Sciatic nerve (tissue), 2 donors: Measurements from ENCODE around the gene NEURL1. TPM values are rescaled to one million over a fixed set of nuclear protein-coding genes. Genes with fewer than 3 reads are reported as not detected.
"Not testable (repeated sequence)": the region's sequence is repeated elsewhere in the genome, so short reads cannot be mapped to it uniquely, and the experiment has no call there.

ENCODE experiments used
- ATAC-seq: fragments of 200-7000 bp; cut with Tn5 transposase; one replicate; pipeline ENCODE4 v1.9.1; 2020; ENCODE audit warnings: mild to moderate bottlenecking, moderate library complexity
- DNase-seq: peaks from one replicate; pipeline ENCODE4 v3.0.0-alpha.2; 2020; ENCODE audit warnings: low spot score
- intact Hi-C: fragments of 100-400 bp; cut with DNase I; formaldehyde crosslinking; loops from one replicate; pipeline ENCODE4 v1.14.2; 2022
- total RNA-seq: library from RNA; stranded (reverse); fragmentation: NEBNext Ultra II Directional; extraction: Animal tissue kit (Norgen Biotek cat#: 25700); gene quantifications from one replicate; pipeline ENCODE4 v1.2.1, GENCODE V29; 2021
- donor health status: DM: no; HTN: no; CAD: no.
- donor health status: DM: no; HTN: no; CAD: no.

NEURL1 gene
- total RNA-seq, 1 donor from 2014 or later: 0.36 TPM

DNA sequence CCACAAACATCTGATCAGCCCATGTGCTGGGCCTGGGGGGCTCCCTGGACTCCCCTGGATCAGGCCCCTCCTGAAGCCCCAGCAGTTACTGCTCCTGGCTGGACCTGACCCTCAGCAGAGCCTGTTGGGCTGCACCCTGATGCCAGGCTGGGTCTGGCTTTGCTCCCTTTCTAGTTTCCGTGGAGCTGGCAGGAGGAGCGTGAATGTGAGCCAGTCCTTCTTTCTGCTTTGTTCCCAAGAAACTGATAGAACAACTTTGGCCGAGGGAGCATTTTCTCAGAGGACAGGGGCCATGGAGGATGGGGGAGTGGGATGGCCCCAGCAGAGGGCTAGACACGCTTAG lies 128.2 kb downstream of the NEURL1 start:
- ATAC-seq (no peak), DNase-seq (no peak)
- intact Hi-C loops: no loop called here

DNA sequence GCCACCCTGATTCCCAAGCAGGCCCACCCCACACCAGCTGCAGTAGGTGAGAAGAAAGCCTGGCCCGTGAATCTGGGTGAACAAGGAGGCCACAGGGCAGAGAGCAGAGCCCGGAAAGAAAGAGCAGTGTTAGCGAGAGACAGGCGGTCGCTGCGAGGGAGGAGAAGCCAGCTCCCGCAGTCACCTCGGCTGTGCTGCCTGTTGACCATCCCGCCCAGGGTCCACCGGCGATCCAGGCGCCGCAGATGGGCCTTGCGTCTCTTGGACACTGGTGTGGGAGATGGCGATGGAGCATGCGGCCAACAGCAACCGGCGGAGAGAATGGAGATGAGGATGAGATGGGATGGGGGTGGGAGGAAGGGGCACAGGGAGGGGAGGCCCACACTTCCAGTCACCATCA lies 128.8 kb downstream of the NEURL1 start:
- DNase-seq (no peak), ATAC-seq (no peak)
- intact Hi-C loops: no loop called here

DNA sequence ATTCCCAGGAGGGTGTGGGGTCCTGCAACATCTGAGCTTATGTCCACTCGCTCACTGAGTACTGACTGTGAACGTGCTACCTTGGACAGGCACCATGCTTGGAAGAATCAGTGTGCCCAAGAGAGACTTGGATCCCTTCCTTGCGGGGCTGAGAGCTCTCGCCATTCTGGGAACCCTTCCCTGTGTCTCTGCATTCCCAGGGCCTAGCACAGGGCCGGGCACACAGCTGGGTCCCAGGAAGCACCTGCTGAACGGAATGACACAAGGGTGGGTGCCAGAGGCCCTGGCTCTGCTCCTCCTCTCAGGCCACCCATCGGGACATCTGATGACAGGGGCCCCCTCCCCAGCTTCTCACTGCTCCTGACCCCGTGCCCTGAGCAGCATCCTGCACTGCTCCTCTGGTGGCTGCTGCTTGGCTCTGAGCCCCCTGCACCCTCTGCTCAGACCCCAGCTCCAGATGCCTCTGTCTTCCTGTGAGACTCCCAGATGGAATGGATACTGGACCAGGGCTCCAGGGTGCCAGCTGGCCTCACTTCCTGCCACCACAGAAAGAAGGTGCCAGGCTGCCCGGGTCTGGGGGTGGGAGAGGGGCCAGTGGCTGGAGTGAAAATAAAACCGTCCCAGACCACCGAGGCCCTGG lies 129.6 kb downstream of the NEURL1 start:
- intact Hi-C loops: no loop called here
- no peak for DNase-seq

DNA sequence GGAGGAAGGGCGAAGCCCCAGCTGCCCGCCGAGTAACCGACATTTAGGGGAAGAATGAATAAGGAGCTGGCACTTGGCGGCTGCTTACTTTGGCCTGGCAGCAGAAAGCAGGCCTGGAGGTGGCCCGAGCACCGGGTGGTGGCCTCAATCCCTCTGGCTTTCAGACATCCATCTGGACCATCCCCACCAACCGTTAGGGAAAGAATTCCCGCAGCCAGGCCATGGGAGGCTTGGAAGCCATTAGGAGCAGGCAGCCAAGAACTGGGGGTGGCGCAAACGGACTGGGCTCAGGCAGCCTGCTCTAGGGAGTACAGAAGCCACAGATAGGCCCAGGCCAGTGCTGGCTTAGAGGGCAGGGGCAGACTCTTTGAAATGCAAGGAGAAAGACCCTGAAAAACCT lies 132.7 kb downstream of the NEURL1 start:
- DNase-seq (no peak), ATAC-seq (no peak)
- intact Hi-C loops: no loop called here

More for the DNA sequence above, 129.6 kb downstream of the NEURL1 start:
- ATAC-seq: no peak

DNA sequence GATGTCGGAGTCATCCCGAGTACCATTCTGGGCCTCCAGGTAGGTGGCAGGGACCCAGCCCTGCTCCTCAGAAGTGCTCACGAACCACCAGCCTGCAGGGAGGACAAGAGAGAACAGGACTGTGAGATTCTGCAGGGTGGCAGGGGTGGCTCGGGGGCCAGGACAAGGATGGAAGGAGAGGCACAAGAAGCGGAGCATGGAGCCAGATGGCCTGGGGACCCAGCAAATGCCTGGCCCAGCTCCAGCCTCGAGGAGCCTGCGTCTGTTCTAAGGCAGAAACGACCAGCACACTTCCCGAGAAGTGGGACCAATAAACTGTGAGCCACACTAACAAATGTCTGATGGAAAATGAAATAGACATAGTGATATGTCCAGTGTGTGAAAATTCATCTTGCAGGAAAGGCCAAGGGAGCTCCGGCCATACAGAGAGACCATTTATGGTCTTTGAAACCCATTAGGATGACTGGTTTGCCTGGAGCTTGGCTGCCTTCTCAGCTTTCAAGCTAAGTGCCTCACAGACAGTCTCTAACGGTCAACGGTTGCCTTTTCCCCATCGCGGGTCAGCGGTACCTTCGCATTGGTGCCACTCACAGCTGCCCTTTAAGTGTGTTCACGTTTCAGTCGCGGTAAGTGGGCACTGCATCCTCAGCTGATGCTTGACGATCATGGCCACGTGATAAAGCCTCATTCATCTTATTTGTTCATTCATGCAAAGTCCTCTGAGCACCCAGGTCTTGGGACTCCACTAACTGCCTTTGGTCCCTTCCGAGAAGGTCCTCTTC lies 133.8 kb downstream of the NEURL1 start:
- DNase-seq (no peak), ATAC-seq (no peak)
- intact Hi-C loops: no loop called here

DNA sequence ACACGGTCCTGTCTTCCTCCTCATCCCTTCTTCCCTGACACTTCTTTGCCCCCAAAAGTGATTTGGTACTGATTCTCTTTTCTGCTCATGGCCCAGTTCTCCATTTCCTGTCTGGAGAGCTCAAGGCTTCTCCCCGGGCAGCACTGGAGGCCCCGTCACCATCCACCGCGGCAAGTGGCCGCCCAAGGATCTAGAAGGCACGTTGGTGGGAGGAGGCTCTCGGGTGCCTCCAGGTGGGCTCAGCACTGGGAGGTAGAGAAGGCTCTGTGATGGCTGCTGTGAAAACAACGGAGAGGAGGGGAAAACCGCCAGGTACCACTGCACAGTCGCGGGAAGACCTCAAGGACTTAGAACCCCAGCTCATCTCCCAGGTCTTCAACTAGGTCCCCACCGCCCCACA lies 134.4 kb downstream of the NEURL1 start:
- no peak for DNase-seq
- intact Hi-C loops: no loop called here
- no peak for ATAC-seq

DNA sequence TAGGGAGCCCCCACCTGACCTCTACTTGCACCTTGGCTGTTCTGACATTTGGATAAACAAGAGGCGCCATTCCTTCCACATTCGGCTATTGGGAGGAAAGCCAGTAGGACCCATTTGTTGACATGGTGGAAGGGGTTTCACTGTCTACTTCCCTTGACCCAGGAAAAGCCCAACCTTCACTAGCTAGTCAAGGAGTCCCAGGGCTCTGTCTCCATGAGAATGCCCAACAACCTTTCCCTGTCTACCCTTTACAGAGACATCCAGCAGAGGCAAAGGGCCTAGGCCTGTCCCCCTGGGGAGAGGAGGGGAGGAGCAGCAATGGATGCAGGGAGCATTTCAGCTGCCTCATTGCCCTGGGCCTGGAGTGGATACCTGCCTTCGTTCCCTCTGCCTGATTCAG lies 136.1 kb downstream of the NEURL1 start:
- ATAC-seq (no peak), DNase-seq (no peak)
- intact Hi-C loops: no loop called here

DNA sequence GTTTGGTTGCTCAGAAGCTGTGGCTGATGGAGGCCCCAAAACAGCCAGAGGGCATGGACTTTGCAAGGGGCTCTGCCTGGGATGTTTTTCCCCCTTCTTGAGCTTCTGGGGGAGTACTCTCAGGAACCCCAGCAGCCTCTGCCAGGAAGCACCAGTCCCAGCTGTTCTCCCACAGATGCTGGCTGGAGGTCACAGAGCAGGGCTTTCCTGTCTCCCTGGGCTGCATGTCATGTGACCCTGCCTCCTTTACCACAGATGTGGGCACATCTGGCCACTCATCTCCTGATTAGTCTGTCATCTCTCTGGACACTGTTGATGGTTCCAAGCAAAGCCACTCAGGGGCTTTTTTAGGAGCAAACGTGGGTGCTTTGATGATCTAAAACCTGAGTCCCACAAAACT lies 136.7 kb downstream of the NEURL1 start:
- intact Hi-C loops: no loop called here
- DNase-seq (no peak), ATAC-seq (no peak)

DNA sequence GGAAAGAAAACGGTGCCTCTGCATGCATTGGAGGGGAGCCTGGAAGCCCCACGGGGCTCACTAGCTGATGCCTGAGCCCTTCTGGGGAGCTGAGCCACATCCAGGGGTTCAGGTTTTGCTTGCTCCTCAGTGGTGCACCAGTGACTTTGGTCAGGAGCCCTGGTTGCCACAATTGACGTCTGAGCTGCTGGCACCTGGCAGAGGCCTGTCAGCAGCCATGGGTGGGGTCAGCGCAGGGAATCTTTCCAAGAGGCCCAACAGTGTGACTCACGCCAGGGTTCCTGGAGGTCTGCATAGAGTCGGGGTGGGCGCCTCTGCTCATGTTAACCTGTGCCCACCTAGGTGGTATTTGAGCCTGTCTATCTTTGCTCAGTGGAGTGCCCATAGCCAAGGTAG lies 138.7 kb downstream of the NEURL1 start:
- ATAC-seq: no peak
- intact Hi-C loops: no loop called here
- DNase-seq: no peak

DNA sequence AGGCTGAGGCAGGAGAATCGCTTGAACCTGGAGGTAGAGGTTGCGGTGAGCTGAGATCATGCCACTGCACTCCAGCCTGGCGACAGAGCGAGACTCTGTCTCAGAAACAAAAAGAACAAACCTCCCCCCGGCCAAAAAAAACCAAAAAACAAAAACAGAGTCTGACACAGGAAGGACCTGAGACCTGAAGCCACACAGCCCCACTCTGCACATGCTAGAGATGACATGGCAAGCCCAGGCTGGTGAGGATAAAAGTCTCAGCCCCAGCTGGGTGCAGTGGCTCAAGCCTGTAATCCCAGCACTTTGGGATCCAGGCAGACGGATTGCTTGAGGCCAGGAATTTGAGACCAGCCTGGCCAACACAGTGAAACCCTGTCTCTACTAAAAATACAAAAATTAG lies 139.4 kb downstream of the NEURL1 start:
- DNase-seq, ATAC-seq, intact Hi-C loops: not testable (repeated sequence)

DNA sequence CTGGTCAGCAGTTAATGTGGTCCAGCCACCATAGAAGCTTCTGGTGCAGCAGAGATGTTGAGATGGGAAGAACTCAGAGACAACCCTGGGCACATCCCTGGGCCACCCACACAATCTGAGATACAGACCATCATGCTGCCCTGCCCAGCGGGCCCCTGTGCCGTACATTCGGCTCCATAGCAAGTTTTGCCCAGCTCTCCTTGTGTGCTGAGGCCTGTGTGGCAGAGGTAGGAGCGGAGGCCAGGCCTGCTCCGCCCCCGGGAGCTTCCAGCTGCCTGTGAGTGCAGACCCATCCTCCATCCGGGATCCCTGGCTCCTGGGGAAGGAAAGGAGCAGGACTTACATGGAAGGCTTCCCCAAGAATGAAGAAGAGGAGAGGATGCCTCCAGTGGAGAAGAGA lies 140.3 kb downstream of the NEURL1 start:
- intact Hi-C loops: no loop called here
- DNase-seq (no peak), ATAC-seq (no peak)

DNA sequence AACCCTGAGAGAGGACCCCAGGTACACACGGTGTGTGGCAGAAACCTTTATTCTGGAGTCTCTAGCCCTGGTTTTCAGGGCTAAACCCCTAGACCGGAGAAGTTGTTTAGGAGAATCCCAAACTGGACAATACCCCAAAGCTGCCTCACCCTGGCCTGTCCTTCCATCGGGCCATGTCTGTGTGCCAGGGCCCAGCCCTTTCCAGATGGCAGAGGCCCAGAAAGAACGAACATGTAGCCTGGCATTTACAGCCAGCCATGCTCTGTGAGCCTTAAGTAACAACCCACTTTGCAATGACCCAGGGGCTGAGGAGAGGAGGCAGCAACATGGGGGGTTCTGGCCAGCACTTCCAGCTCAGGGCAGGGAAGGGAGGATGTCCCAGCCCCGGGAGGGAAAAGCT lies 142.1 kb downstream of the NEURL1 start:
- DNase-seq: no peak
- ATAC-seq: no peak
- intact Hi-C loops: no loop called here

DNA sequence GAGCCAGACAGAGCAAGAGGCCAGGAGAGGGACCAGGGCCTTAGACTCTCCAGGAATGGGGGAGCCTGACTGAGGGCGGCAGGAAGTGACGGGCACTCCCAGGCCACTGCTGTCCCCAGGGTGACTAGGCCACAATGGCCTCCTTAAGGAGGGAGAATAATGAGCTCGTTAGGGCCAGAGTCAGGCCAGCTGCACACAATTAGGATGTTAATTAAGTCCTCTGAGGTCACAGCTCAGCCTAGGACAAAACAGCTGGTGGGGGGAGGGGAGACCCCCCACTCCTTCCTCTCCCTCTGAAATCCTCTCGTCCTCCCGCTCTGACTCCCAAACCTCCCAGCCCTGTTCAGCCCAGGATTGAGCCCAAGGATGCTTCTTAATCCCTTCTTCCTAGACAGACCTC lies 143.0 kb downstream of the NEURL1 start:
- intact Hi-C loops: no loop called here
- DNase-seq: no peak
- no peak for ATAC-seq

DNA sequence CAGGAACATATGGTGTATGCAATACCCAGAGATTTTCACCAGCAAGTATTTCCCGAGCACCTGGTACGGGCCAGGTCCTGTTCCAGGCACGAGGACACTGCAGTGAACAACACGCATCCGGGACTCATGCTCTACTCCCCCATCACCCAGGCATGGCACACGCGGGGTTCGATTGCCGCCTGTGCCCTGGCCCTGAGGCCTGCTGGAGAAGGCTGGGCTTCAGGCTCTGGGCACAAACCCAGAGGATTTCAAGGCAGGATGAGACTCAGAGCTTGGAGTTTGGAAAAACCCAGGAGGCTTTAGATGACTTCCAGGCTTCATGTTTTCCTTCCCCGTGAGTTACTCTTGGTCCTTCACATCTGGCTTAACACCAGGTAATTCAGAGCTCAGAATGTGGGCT lies 143.5 kb downstream of the NEURL1 start:
- DNase-seq (no peak), ATAC-seq (peak; percentile 7)
- intact Hi-C loops: no loop called here

DNA sequence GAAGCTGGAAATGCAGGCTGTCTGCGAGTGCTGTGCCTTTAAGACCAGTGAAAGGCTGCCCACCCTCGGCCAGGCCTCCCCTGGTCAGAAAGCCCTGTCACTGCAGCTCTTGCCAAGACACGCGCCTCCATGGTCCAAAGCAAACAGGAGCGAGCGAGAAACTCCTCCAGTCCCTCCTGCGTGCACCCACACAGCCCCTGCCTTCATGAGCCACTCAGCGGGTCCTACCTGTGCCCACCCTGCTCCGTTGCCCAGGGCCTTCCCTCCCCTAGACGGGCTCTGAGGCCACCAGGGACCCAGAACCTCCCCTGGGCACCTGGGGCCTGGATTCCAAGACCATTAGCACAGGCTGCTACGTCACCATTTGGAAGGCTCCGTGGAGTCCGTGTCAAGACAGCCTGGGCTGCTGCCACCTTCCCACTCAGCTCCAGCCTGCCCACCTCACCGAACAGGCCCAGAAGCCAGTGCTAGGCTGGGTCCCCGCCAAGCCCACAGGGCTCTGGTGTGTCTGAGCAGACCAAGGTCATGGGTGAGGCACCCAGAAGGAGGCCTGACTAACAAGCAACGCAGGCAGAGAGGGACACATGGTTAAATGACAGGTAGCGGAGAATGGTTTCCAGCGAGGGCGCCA lies 144.5 kb downstream of the NEURL1 start:
- peak; percentile 85 for ATAC-seq
- intact Hi-C loops: no loop called here
- peak; percentile 91 for DNase-seq

DNA sequence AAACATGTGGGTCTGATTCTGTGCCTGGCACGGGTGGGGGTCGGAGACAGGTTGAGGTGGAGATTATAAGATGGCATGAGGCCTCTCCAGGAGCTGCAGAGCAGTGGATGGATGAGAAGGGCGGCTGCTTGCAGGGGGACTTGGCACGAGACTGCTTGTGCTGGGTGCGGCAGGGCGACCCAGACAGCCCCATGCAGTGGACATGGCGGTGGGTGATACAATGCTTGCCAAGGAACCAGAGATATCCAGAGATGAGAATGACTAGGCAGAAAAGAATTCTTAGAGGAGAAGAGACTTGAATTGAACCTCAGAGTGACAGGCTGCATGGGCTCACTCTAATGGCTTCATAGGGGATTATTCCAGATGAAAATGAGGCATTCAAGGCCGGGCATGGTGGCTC lies 145.4 kb downstream of the NEURL1 start:
- intact Hi-C loops: no loop called here
- DNase-seq (no peak), ATAC-seq (no peak)

DNA sequence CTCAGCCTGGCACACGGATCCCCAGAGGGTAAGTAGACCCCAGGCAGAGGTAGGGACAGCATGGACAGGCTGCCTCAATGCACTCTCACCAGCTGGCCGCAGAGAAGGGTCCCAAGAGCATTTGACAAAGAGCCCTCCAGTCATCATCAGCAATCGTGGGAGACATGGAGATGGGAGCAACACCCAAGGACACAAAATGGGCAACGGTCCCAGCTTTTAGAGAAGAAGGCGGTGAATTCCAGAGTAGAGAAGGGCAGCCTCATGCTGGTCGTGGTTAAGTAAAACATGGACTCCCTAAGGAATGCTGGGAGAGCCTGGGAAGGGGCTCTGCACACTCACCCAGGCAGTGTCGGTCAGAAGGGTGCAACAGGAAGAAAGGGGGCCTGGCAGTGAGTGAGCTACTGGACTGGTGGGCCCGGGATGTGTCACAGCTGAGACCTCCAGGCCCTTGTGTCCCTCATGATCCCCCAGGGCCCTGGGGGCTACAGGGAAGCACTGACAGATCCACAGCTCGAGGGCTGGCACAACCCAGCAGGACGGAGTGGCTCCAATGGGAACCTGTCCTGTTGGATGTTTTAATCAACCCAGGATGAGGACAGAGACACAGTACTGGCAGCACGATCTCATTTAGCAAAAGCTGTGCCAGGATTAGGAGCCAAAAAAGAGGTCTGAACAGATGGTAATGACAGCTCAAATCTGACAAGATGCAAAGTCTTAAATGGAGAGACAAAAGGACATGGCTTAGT lies 147.1 kb downstream of the NEURL1 start:
- intact Hi-C loops: no loop called here
- DNase-seq (no peak), ATAC-seq (no peak)

DNA sequence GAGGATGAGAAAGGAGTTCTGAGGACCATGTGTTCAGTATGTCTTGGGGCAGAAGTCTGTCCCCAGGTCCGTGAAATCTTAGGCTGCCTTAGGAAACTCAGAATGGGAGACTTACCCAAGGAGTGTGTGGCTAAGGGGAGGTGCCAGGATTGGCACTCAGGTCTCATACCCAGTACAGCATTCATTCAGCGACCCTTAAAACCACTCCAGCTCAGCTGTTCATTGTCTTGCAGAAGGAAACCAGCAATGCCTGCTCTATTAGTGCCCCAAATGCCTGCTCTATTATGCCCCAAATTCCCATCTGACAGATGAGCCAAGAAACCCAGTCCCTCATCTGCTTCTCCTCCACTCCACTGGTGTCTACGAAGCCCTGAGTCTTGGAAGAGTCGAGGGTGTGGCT lies 147.8 kb downstream of the NEURL1 start:
- intact Hi-C loops: no loop called here
- DNase-seq: no peak
- ATAC-seq: no peak
